Measurements from ENCODE around the gene ENPP6.

ENPP6 gene

GRCh38 chr4:184046148-184046547 lies 171.5 kb downstream of the ENPP6 start:
- no peak for FAIRE-seq

GRCh38 chr4:184041156-184041555 lies 176.5 kb downstream of the ENPP6 start:
- no peak for FAIRE-seq

GRCh38 chr4:184039963-184040383 lies 177.7 kb downstream of the ENPP6 start:
- FAIRE-seq = no peak
